Measurements from ENCODE around the gene TRAPPC3.

- TF ChIP-seq GATA3 (IDR thresholded peaks at IDR 0.05; ENCODE audit: low read depth, low read length) = no peak
- TF ChIP-seq GATA2 (IDR thresholded peaks at IDR 0.05; ENCODE audit: low read depth, low read length) = no peak
Measured at GRCh38 chr1:36139521-36139920, 9.8 kb downstream of the TRAPPC3 start.
